H1 (cell line): ENCODE data around the gene ACTN4. TPM values are rescaled to one million over a fixed set of nuclear protein-coding genes. Genes with fewer than 3 reads are reported as not detected.
A peak's percentile ranks its signal among the peaks of the same experiment; 100 is the strongest.

Experiments
- CTCF ChIA-PET: fragments of 300-600 bp; sonication (Branson Sonifier 250); formaldehyde crosslinking; loops from one replicate; lab custom pipeline; 2021; ENCODE audit not compliant: partially characterized antibody; lab: Charles Lee
- POLR2A ChIA-PET: fragments of 300-600 bp; sonication (Branson Sonifier 250); formaldehyde crosslinking; loops from one replicate; lab custom pipeline; 2021; ENCODE audit warnings: inconsistent platforms; ENCODE audit not compliant: partially characterized antibody; lab: Charles Lee
- DNase-seq, 2 experiments: peaks; one replicate each; pipeline versions ENCODE4 v3.0.0 to v3.0.0-alpha.2; 2010 to 2022; ENCODE audit warnings: low spot score in 2 of 2, low read depth in 1 of 2, mixed read lengths in 1 of 2
- FAIRE-seq: peaks from 2 replicates; lab custom pipeline; 2011; peaks lifted over from hg19 to GRCh38; lab: Jason Lieb, UNC
- H2AFZ ChIP-seq: 2 replicates; pipeline ENCODE4 v1.8.1; 2012; ENCODE audit warnings: low read length, inconsistent platforms
- H2AK5ac ChIP-seq: 2 replicates; pipeline ENCODE4 v1.6.1; 2013; ENCODE audit warnings: low read depth, low read length
- H2BK120ac ChIP-seq: replicated peaks from 2 replicates; pipeline ENCODE3; 2013; ENCODE audit warnings: low read depth, low read length, inconsistent platforms
- H2BK12ac ChIP-seq: 2 replicates; pipeline ENCODE4 v1.6.1; 2013; ENCODE audit warnings: low read depth, low read length
- H2BK15ac ChIP-seq: 2 replicates; pipeline ENCODE4 v1.6.1; 2013; ENCODE audit warnings: low read length
- H2BK20ac ChIP-seq: 2 replicates; pipeline ENCODE4 v1.6.1; 2013; ENCODE audit warnings: low read length
- H2BK5ac ChIP-seq: 2 replicates; pipeline ENCODE4 v1.6.1; 2013; ENCODE audit warnings: low read depth, low read length
- H3K14ac ChIP-seq: 2 replicates; pipeline ENCODE4 v1.6.1; 2013; ENCODE audit warnings: inconsistent platforms; ENCODE audit not compliant: insufficient read length
- H3K18ac ChIP-seq: 2 replicates; pipeline ENCODE4 v1.6.1; 2013; ENCODE audit warnings: low read length; ENCODE audit errors: extremely low read depth
- H3K23ac ChIP-seq: 2 replicates; pipeline ENCODE4 v1.6.1; 2013; ENCODE audit warnings: inconsistent platforms; ENCODE audit not compliant: insufficient read length
- H3K23me2 ChIP-seq: 2 replicates; pipeline ENCODE4 v1.6.1; 2013; ENCODE audit warnings: low read depth, low read length
- H3K27ac ChIP-seq: 2 replicates; pipeline ENCODE4 v1.6.1; 2011; ENCODE audit warnings: low read depth, low read length, inconsistent platforms
- H3K27me3 ChIP-seq, 4 experiments: replicated peaks in 1 of 4; 1 replicate in 1 of 4; 2 replicates in 3 of 4; pipeline versions ENCODE4 v1.6.1 to v1.8.1; 2011 to 2013; ENCODE audit warnings: low read length in 3 of 4, mild to moderate bottlenecking in 3 of 4, inconsistent platforms in 2 of 4, mixed read lengths in 2 of 4, moderate library complexity in 1 of 4; ENCODE audit not compliant: control insufficient read depth in 3 of 4, insufficient read depth in 3 of 4; ENCODE audit errors: extremely low read depth in 1 of 4
- H3K36me3 ChIP-seq, 4 experiments: 2 replicates each; pipeline versions ENCODE4 v1.6.1 to v1.8.1; 2011 to 2013; ENCODE audit warnings: mild to moderate bottlenecking in 4 of 4, low read length in 3 of 4, moderate library complexity in 2 of 4, control low read depth in 1 of 4, inconsistent platforms in 1 of 4; ENCODE audit not compliant: insufficient read depth in 4 of 4, control insufficient read depth in 2 of 4
- H3K4ac ChIP-seq: replicated peaks from 2 replicates; pipeline ENCODE3; 2013; ENCODE audit warnings: low read length, low read depth, mixed read lengths, inconsistent platforms; ENCODE audit not compliant: insufficient read length
- H3K4me1 ChIP-seq, 4 experiments: replicated peaks in 1 of 4; 1 replicate in 1 of 4; 2 replicates in 3 of 4; pipeline versions ENCODE4 v1.6.1 to v1.8.1; 2011 to 2013; ENCODE audit warnings: low read length in 3 of 4, inconsistent platforms in 2 of 4, mixed read lengths in 1 of 4; ENCODE audit not compliant: insufficient read depth in 4 of 4, control insufficient read depth in 3 of 4
- H3K4me2 ChIP-seq, 2 experiments: 2 replicates each; pipeline versions ENCODE4 v1.6.1 to v1.8.1; 2011 to 2013; ENCODE audit warnings: low read depth in 2 of 2, low read length in 2 of 2, control low read depth in 1 of 2, inconsistent platforms in 1 of 2, mild to moderate bottlenecking in 1 of 2; ENCODE audit not compliant: insufficient read depth in 1 of 2
- H3K4me3 ChIP-seq, 4 experiments: fragments of 200-600, 300-600 bp in 1 of 4; sonication (generic), shearing (Covaris generic), sonication (Bioruptor Twin) in 1 of 4; 2 replicates each; pipeline versions ENCODE4 v1.5.1 to v1.8.1; 2011 to 2016; ENCODE audit warnings: low read length in 4 of 4, low read depth in 3 of 4, control low read depth in 2 of 4, inconsistent platforms in 2 of 4, mild to moderate bottlenecking in 2 of 4, mixed read lengths in 1 of 4, moderate library complexity in 1 of 4; ENCODE audit not compliant: insufficient read depth in 2 of 4; ENCODE audit errors: extremely low read depth in 1 of 4
- H3K56ac ChIP-seq: replicated peaks from 2 replicates; pipeline ENCODE3; 2013; ENCODE audit warnings: low read depth, mild to moderate bottlenecking, mixed read lengths, low read length, inconsistent platforms; ENCODE audit not compliant: insufficient read length
- H3K79me1 ChIP-seq: 2 replicates; pipeline ENCODE4 v1.6.1; 2013; ENCODE audit warnings: low read depth, low read length, control low read depth
- H3K79me2 ChIP-seq, 2 experiments: 2 replicates each; pipeline versions ENCODE4 v1.6.1 to v1.8.1; 2012 to 2013; ENCODE audit warnings: low read length in 2 of 2, mild to moderate bottlenecking in 2 of 2, inconsistent platforms in 1 of 2; ENCODE audit not compliant: insufficient read depth in 2 of 2, control insufficient read depth in 1 of 2
- H3K9ac ChIP-seq, 4 experiments: replicated peaks in 1 of 4; 1 replicate in 1 of 4; 2 replicates in 3 of 4; pipeline versions ENCODE4 v1.6.1 to v1.8.1; 2011 to 2013; ENCODE audit warnings: low read depth in 3 of 4, low read length in 3 of 4, control low read depth in 2 of 4, mild to moderate bottlenecking in 2 of 4, moderate library complexity in 2 of 4, inconsistent platforms in 1 of 4; ENCODE audit errors: extremely low read depth in 1 of 4
- H3K9me3 ChIP-seq, 2 experiments: 2 replicates each; pipeline versions ENCODE4 v1.6.1 to v1.8.1; 2012 to 2013; ENCODE audit warnings: mild to moderate bottlenecking in 2 of 2, moderate library complexity in 2 of 2, control low read depth in 1 of 2, inconsistent platforms in 1 of 2, low read depth in 1 of 2, low read length in 1 of 2, mixed read lengths in 1 of 2; ENCODE audit not compliant: insufficient read depth in 2 of 2
- H4K20me1 ChIP-seq, 2 experiments: replicated peaks in 1 of 2; 2 replicates each; pipeline versions ENCODE3 to v1.8.1; 2011 to 2013; ENCODE audit warnings: inconsistent platforms in 2 of 2, low read length in 2 of 2, mild to moderate bottlenecking in 1 of 2; ENCODE audit not compliant: insufficient read depth in 2 of 2, control insufficient read depth in 1 of 2
- H4K5ac ChIP-seq: 2 replicates; pipeline ENCODE4 v1.6.1; 2013; ENCODE audit warnings: low read length, low read depth, mixed read lengths, inconsistent platforms; ENCODE audit not compliant: insufficient read length
- H4K8ac ChIP-seq: 2 replicates; pipeline ENCODE4 v1.8.0; 2013; ENCODE audit warnings: mild to moderate bottlenecking, moderate library complexity, low read length, inconsistent platforms; ENCODE audit not compliant: insufficient read depth; ENCODE audit errors: extremely low read depth
- H4K91ac ChIP-seq: replicated peaks from 2 replicates; pipeline ENCODE3; 2013; ENCODE audit warnings: low read length, mixed read lengths, inconsistent platforms; ENCODE audit not compliant: insufficient read length
- ASH2L ChIP-seq: fragments of 200-600, 300-600 bp; sonication (generic); IDR thresholded peaks from one replicate; pipeline ENCODE4 v1.7.1; 2017; ENCODE audit warnings: low read length
- ATF3 ChIP-seq: IDR thresholded peaks from 2 replicates; pipeline ENCODE4 v1.6.1; 2011; ENCODE audit warnings: low read depth, mild to moderate bottlenecking, low read length; ENCODE audit not compliant: insufficient read depth
- BACH1 ChIP-seq: IDR thresholded peaks from 2 replicates; pipeline ENCODE4 v1.6.1; 2012; ENCODE audit warnings: low read length, improper control_type of control experiment
- CBX8 ChIP-seq: fragments of 300-800, 300-1000 bp; sonication (generic); IDR thresholded peaks from 2 replicates; pipeline ENCODE4 v1.7.1; 2016; ENCODE audit warnings: low read depth, low read length, borderline replicate concordance
- CEBPB ChIP-seq: IDR thresholded peaks from 2 replicates; pipeline ENCODE4 v1.6.1; 2012; ENCODE audit warnings: low read depth, low read length
- JUN ChIP-seq: IDR thresholded peaks from 2 replicates; pipeline ENCODE4 v1.6.1; 2011; ENCODE audit warnings: low read depth, mild to moderate bottlenecking, improper control_type of control experiment, low read length
- KDM4A ChIP-seq: IDR thresholded peaks from one replicate; pipeline ENCODE4 v1.7.1; 2012; ENCODE audit warnings: low read depth, mild to moderate bottlenecking, moderate library complexity, low read length, inconsistent platforms; ENCODE audit not compliant: severe bottlenecking
- PHF8 ChIP-seq: fragments of 200-600 bp; sonication (generic); conservative IDR thresholded peaks from 2 replicates; pipeline ENCODE4 v1.7.1; 2012; ENCODE audit warnings: low read depth, mild to moderate bottlenecking, inconsistent platforms, low read length, moderate library complexity
- RNF2 ChIP-seq: fragments of 200-900, 300-1000 bp; sonication (generic); IDR thresholded peaks from 2 replicates; pipeline ENCODE4 v1.7.1; 2016; ENCODE audit warnings: borderline replicate concordance, low read depth, mild to moderate bottlenecking, antibody characterized with exemption, low read length; ENCODE audit not compliant: poor library complexity, severe bottlenecking; ENCODE audit errors: missing control alignments
- SP1 ChIP-seq: IDR thresholded peaks from 2 replicates; pipeline ENCODE4 v1.6.1; 2011; ENCODE audit warnings: low read depth, low read length
- SP4 ChIP-seq: IDR thresholded peaks from 2 replicates; pipeline ENCODE4 v1.6.1; 2012; ENCODE audit warnings: low read length, inconsistent platforms
- WGBS, 2 experiments: shearing (Covaris generic) in 1 of 2; methylation state at CpG; one replicate each; pipeline versions ENCODE4 v1.1.6 to v1.1.7; 2013 to 2015; ENCODE audit warnings: low lambda C conversion rate in 2 of 2, mixed read lengths in 2 of 2, inconsistent platforms in 1 of 2, low coverage in 1 of 2, missing lambda C conversion rate in 1 of 2; ENCODE audit not compliant: insufficient replicate concordance in 2 of 2, insufficient coverage in 1 of 2, insufficient read length in 1 of 2; ENCODE audit errors: extremely low coverage in 1 of 2, missing lambda C conversion rate in 1 of 2; 5-methylcytosine and 5-hydroxymethylcytosine counted together
- polyA plus RNA-seq, 7 experiments: library from polyadenylated mRNA; depleted of rRNA in 3 of 7; stranded (reverse) in 5 of 7; unstranded in 2 of 7; fragments of >200 nt in 5 of 7; fragments of 200-250 nt in 2 of 7; gene quantifications; 1 replicate in 5 of 7; 2 replicates in 1 of 7; 4 replicates in 1 of 7; pipeline versions ENCODE4 v1.2.1 to v1.2.3, GENCODE V29; 2011 to 2013; ENCODE audit warnings: missing spikeins in 2 of 7, mixed read lengths in 2 of 7
- total RNA-seq: library from RNA; stranded (reverse); fragmentation: NEBNext Ultra II Directional; extraction: Animal tissue kit (Norgen Biotek cat#: 25700); gene quantifications from 2 replicates; pipeline ENCODE4 v1.2.1, GENCODE V29; 2021

ACTN4 gene
- total and polyA plus RNA-seq, 2 of the 8 experiments (the other 6 are each of a cell fraction or from before 2014, with no cell fraction given), result 211 to 520 TPM

DNA sequence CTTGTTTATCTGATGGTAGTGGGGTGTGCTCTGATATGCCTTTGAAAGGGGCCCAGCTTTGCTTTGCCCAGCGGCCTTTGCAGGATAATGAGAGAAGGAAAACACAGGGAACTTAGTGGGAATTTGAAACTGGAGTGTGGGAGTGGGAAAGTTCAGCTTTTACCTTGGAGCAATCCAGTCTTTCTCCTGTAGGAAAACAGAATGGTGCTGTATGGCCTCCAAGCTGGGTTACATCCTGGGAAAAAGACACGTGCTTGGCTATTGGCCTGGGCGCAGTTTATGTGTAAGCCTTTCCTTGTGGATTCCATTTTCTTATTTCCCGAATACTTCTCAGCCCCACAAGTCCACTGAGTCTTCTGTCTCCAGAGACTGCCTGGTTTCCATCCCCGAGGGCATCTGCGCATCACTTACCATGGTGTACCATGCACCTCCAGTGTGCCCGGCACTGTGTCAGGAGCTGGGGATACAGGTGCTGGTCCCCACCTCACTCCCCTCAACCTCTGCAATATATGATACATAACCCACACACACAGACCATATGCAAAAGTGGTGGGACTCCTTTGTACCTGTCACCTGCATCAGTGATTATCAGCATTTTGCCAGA lies 31.5 kb downstream of the ACTN4 start:
- Histone ChIP-seq H4K5ac (no peak overlapping the region), H3K79me1 (peaks cover 25% of the 10 kb centered on the region), H2AFZ (no peak overlapping the region), H3K56ac (no peak overlapping the region), H2AK5ac (no peak overlapping the region; the same call in 1 of the 2 replicates), H3K4me1 (peaks cover 14 to 30% (median 22%) of the 10 kb centered on the region in 4 experiments), H3K79me2 (peaks cover 33 to 90% of the 10 kb centered on the region in 2 experiments), H3K36me3 (no peaks in the 10 kb centered on the region), H2BK20ac (no peak overlapping the region), H3K18ac (no peak overlapping the region), H2BK120ac (no peak overlapping the region), H2BK12ac (no peak overlapping the region), H3K23me2 (no peaks in the 10 kb centered on the region), H3K4ac (no peak overlapping the region), H4K20me1 (peaks cover 6 to 25% of the 10 kb centered on the region in 2 experiments), H3K27ac (no peak overlapping the region), H3K23ac (no peak overlapping the region), H3K9ac (no peak overlapping the region), H2BK15ac (no peak overlapping the region), H4K91ac (no peak overlapping the region), H3K27me3 (no peaks in the 10 kb centered on the region), H3K9me3 (no peaks in the 10 kb centered on the region), H3K14ac (no peak overlapping the region), H4K8ac (0 out of 2 replicates have a peak overlapping the region, but pooled peaks have one; percentile 1), H2BK5ac (peak overlapping the region; percentile 27; the same call in 1 of the 2 replicates), H3K4me2 (no peak overlapping the region), H3K4me3 (no peak overlapping the region)
- ChIA-PET POLR2A (interaction anchor here (0.6 to 23.4 kb wide), 6 partner anchors 9 to 251 kb away, joined by 3 to 495 read pairs (median 3); partner anchors contain the start of gene SARS2), CTCF (interaction anchor here (0.9 to 1.9 kb wide), 6 partner anchors 8 to 45 kb away, joined by 3 to 7 read pairs (median 4); no protein-coding TSS in a partner anchor)
- DNase-seq (no peak), FAIRE-seq (no peak)
- 90% methylated on average over 7 of the region's 7 CpGs; no CpG with 5 or more reads in 1 of the 2 experiments for WGBS, 2 experiments
- TF ChIP-seq JUN, result no peak
- TF ChIP-seq BACH1, result no peak
- no peak for TF ChIP-seq SP1
- TF ChIP-seq RNF2, result no peak
- no peak for TF ChIP-seq CBX8
- no peak for TF ChIP-seq PHF8
- no peak for TF ChIP-seq ATF3
- TF ChIP-seq KDM4A, result no peak
- TF ChIP-seq ASH2L, result no peak
- no peak for TF ChIP-seq SP4
- TF ChIP-seq CEBPB, result no peak
